Gastrocnemius medialis (tissue), 4 donors: Measurements from ENCODE around the gene PTPMT1. TPM values are rescaled to one million over a fixed set of nuclear protein-coding genes. Genes with fewer than 3 reads are reported as not detected.

Experiments used
- ATAC-seq, 2 donors: fragments of 150-250 bp; one replicate each; pipeline ENCODE4 v1.9.1; 2016
- DNase-seq, 2 donors: peaks; one replicate each; pipeline ENCODE4 v3.0.0-alpha.2; 2019
- H3K27ac ChIP-seq, 4 donors: fragments of 200-600 bp; sonication (generic); 1 replicate in 1 of 4; 2 replicates in 3 of 4; pipeline ENCODE4 v1.5.1; 2016 to 2018; ENCODE audit warnings: mild to moderate bottlenecking in 2 of 4, moderate library complexity in 1 of 4
- H3K27me3 ChIP-seq, 3 donors: fragments of 200-600 bp; sonication (generic) in 2 of 3; 1 replicate in 1 of 3; 2 replicates in 2 of 3; pipeline versions ENCODE4 v1.5.1 to v1.6.0; 2016 to 2019; ENCODE audit warnings: mild to moderate bottlenecking in 1 of 3, moderate library complexity in 1 of 3
- H3K36me3 ChIP-seq, 2 donors: fragments of 200-600 bp; sonication (generic) in 1 of 2; one replicate each; pipeline ENCODE4 v1.5.1; 2017 to 2018
- H3K4me1 ChIP-seq, 2 donors: fragments of 200-600 bp; sonication (generic) in 1 of 2; one replicate each; pipeline ENCODE4 v1.5.1; 2016 to 2017; ENCODE audit warnings: mild to moderate bottlenecking in 2 of 2
- H3K4me3 ChIP-seq, 4 donors: fragments of 200-600 bp; sonication (generic) in 3 of 4; 1 replicate in 1 of 4; 2 replicates in 3 of 4; pipeline ENCODE4 v1.5.1; 2016 to 2019; ENCODE audit warnings: mild to moderate bottlenecking in 2 of 4
- H3K9me3 ChIP-seq, 3 donors: fragments of 200-600 bp; sonication (generic) in 2 of 3; 1 replicate in 1 of 3; 2 replicates in 2 of 3; pipeline ENCODE4 v1.5.1; 2016 to 2019
- CTCF ChIP-seq, 5 experiments: fragments of 450-650 bp in 3 of 5; fragments of 200-600 bp in 2 of 5; sonication (generic) in 2 of 5; IDR thresholded peaks in 4 of 5; conservative IDR thresholded peaks in 1 of 5; 1 replicate in 4 of 5; 2 replicates in 1 of 5; pipeline ENCODE4 v1.5.1; 2016 to 2019; ENCODE audit warnings: antibody characterized with exemption in 5 of 5, mild to moderate bottlenecking in 3 of 5, moderate library complexity in 3 of 5
- POLR2A ChIP-seq, 2 donors: fragments of 450-650 bp; IDR thresholded peaks; one replicate each; pipeline ENCODE4 v1.6.1; 2017; ENCODE audit warnings: antibody characterized with exemption in 2 of 2, mild to moderate bottlenecking in 2 of 2, moderate library complexity in 2 of 2
- in situ Hi-C, 4 donors: fragments of 200-750 bp; cut with MboI; loops; one replicate each; pipeline versions ENCODE4 v1.15.0 to v1.8.0; 2017; ENCODE audit warnings: low sequenced_read_pairs in 4 of 4
- intact Hi-C: fragments of 100-400 bp; cut with DNase I; formaldehyde crosslinking; loops from one replicate; pipeline ENCODE4 v1.15.1; 2023; ENCODE audit warnings: low total_unique reads
- total RNA-seq, 4 donors: library from RNA; depleted of rRNA; stranded (reverse); fragments of >200 nt; gene quantifications; one replicate each; pipeline versions ENCODE4 v1.1.0 to v1.2.3, GENCODE V29; 2016

The PTPMT1 gene
- total RNA-seq: 10 to 100 TPM; 58.2 to 87.9 (median 79.8) TPM

GRCh38 chr11:47565340-47566148, at the start of gene PTPMT1:
Gene PTPMT1 (plus strand): TSS chr11:47565599. CDS start chr11:47565623, 24 bp downstream.
- peak within 1 kb of the TSS; percentile 80 to 97 (median 84) for H3K4me3 ChIP-seq
- intact Hi-C loops (no loop called here), in situ Hi-C loops (no loop called here)
- H3K4me1 ChIP-seq: peaks cover 19 to 20% of the 10 kb centered on the region in 2 donors
- ATAC-seq: peak; percentile 73 to 85
- peaks cover 0 to 7% of the 10 kb centered on the region in 2 donors for H3K36me3 ChIP-seq
- peak; percentile 38 to 70 for DNase-seq
- H3K9me3 ChIP-seq: no peaks in the 10 kb centered on the region
- no peaks in the 10 kb centered on the region for H3K27me3 ChIP-seq
- peak within 1 kb of the TSS; percentile 81 to 89 (median 86) for H3K27ac ChIP-seq
- TF ChIP-seq CTCF (IDR thresholded peaks at IDR 0.05 in 4 of 5, conservative IDR thresholded peaks at IDR 0.05 in 1 of 5) (no peak), POLR2A (IDR thresholded peaks at IDR 0.05) (peak; percentile 39 to 75)

GRCh38 chr11:47516155-47516554, 49.2 kb upstream of the PTPMT1 start:
- intact Hi-C loops (no loop called here), in situ Hi-C loops (no loop called here)
- H3K27me3 ChIP-seq: no peaks in the 10 kb centered on the region
- H3K4me3 ChIP-seq: no peak overlapping the region
- TF ChIP-seq CTCF (IDR thresholded peaks at IDR 0.05 in 4 of 5, conservative IDR thresholded peaks at IDR 0.05 in 1 of 5) (no peak), POLR2A (IDR thresholded peaks at IDR 0.05) (no peak)
- DNase-seq: no peak
- ATAC-seq: no peak
- no peaks in the 10 kb centered on the region for H3K36me3 ChIP-seq
- no peaks in the 10 kb centered on the region for H3K9me3 ChIP-seq
- peaks cover 83 to 99% of the 10 kb centered on the region in 2 donors for H3K4me1 ChIP-seq
- H3K27ac ChIP-seq: peak overlapping the region; percentile 87 to 94 (median 91)

GRCh38 chr11:47516984-47517853, 48.2 kb upstream of the PTPMT1 start:
- no peaks in the 10 kb centered on the region for H3K27me3 ChIP-seq
- peak overlapping the region; percentile 87 to 94 (median 91) for H3K27ac ChIP-seq
- in situ Hi-C loops (no loop called here), intact Hi-C loops (no loop called here)
- no peak for TF ChIP-seq CTCF (IDR thresholded peaks at IDR 0.05 in 4 of 5, conservative IDR thresholded peaks at IDR 0.05 in 1 of 5)
- TF ChIP-seq POLR2A (IDR thresholded peaks at IDR 0.05): no peak
- H3K4me1 ChIP-seq: peaks cover 85 to 99% of the 10 kb centered on the region in 2 donors
- H3K36me3 ChIP-seq: no peaks in the 10 kb centered on the region
- ATAC-seq (no peak), DNase-seq (no peak)
- no peak overlapping the region for H3K4me3 ChIP-seq
- H3K9me3 ChIP-seq: no peaks in the 10 kb centered on the region

- TF ChIP-seq POLR2A (IDR thresholded peaks at IDR 0.05) (no peak), CTCF (IDR thresholded peaks at IDR 0.05 in 4 of 5, conservative IDR thresholded peaks at IDR 0.05 in 1 of 5) (no peak)
- Histone ChIP-seq H3K27ac (peak overlapping the region; percentile 87 to 94 (median 91)), H3K4me3 (peak overlapping the region in 1 of 4 donors; percentile 13), H3K27me3 (no peaks in the 10 kb centered on the region), H3K4me1 (peaks cover 92 to 100% of the 10 kb centered on the region in 2 donors), H3K9me3 (no peaks in the 10 kb centered on the region), H3K36me3 (no peaks in the 10 kb centered on the region)
- ATAC-seq (peak in 1 of 2 donors; percentile 8), DNase-seq (no peak)
- in situ Hi-C loops: no loop called here
- intact Hi-C loops: no loop called here
Measured at GRCh38 chr11:47518212-47518964, 47.0 kb upstream of the PTPMT1 start.
